Measurements from ENCODE around the gene EN2. TPM values are rescaled to one million over a fixed set of nuclear protein-coding genes. Genes with fewer than 3 reads are reported as not detected.

Gene EN2
- total RNA-seq, 1 donor, result not detected

- no peaks in the 10 kb centered on the region for H3K27me3 ChIP-seq (ENCODE audit: insufficient read depth, low read length)
These were observed 35.2 kb upstream of the EN2 start for GRCh38 chr7:155422599-155423336.

GRCh38 chr7:155423337-155424285, 34.3 kb upstream of the EN2 start:
- no peaks in the 10 kb centered on the region for H3K4me1 ChIP-seq (ENCODE audit: insufficient read depth, low read length)
- no peaks in the 10 kb centered on the region for H3K27me3 ChIP-seq (ENCODE audit: insufficient read depth, low read length)
- no peak overlapping the region for H3K4me3 ChIP-seq (ENCODE audit: low read length)
- no peaks in the 10 kb centered on the region for H3K9me3 ChIP-seq (ENCODE audit: low read depth, low read length)

More at GRCh38 chr7:155422599-155423336, 35.2 kb upstream of the EN2 start:
- no peaks in the 10 kb centered on the region for H3K9me3 ChIP-seq (ENCODE audit: low read depth, low read length)
- H3K4me3 ChIP-seq (ENCODE audit: low read length), result no peak overlapping the region
- H3K4me1 ChIP-seq (ENCODE audit: insufficient read depth, low read length), result no peaks in the 10 kb centered on the region

DNA sequence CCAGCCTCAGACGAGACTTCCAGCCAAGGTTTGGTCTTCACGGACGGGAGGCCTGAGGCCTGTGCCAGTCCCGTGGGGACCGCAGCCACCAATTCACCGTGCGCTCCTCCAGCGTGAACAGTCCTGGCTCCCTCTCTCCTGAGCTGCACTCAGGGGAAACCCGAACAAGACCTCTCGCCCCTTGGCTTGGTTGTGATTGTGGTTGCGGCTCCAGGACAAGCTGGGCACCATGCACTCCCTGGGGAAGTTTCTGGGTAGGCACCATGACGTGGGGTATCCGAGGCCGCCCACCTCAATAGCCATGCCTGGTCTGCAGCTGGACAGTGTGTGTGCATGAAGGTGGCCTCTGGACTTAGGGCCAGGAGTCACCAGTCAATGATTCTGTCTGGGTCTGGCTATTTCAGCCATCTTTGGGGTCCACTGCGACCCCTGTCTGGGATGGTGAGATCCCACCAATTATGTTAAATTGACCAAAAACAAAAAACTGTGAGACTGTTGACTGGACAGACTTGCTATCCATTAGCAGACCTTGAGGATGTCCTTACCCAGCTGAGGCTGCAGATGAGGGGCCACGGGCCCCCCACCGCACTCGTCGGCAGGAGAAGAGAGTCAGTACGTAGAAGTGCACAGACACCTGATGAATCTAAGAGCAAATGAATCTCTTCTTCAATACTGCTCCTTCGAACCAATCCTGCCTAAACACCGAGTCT, 33.5 kb upstream of the EN2 start:
- H3K4me1 ChIP-seq (ENCODE audit: insufficient read depth, low read length), result no peaks in the 10 kb centered on the region
- no peaks in the 10 kb centered on the region for H3K9me3 ChIP-seq (ENCODE audit: low read depth, low read length)
- no peaks in the 10 kb centered on the region for H3K27me3 ChIP-seq (ENCODE audit: insufficient read depth, low read length)
- H3K4me3 ChIP-seq (ENCODE audit: low read length), result no peak overlapping the region

GRCh38 chr7:155425011-155425340, 33.0 kb upstream of the EN2 start:
- H3K27me3 ChIP-seq (ENCODE audit: insufficient read depth, low read length), result no peaks in the 10 kb centered on the region
- no peak overlapping the region for H3K4me3 ChIP-seq (ENCODE audit: low read length)
- H3K4me1 ChIP-seq (ENCODE audit: insufficient read depth, low read length), result no peaks in the 10 kb centered on the region
- no peaks in the 10 kb centered on the region for H3K9me3 ChIP-seq (ENCODE audit: low read depth, low read length)

DNA sequence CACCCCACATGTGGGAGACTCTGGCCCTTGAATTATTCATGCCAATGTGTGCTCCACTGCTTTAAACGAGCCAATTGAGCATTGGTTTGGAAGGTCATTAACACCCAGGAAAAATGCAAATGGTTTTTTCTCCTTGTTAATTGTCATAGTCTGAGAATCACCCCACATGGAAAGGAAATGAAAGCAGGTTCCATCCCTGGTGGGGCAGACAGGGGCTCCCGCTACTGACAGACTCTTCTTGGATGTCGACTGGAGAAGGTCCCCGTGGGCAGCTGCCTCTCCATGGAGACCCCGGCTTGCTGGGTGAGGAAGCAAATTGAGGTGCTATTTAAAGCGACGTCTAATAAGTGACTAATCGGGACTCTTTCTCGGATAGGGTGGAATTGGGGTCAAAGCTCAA, 32.0 kb upstream of the EN2 start:
- no peaks in the 10 kb centered on the region for H3K27me3 ChIP-seq (ENCODE audit: insufficient read depth, low read length)
- H3K4me3 ChIP-seq (ENCODE audit: low read length), result no peak overlapping the region
- H3K9me3 ChIP-seq (ENCODE audit: low read depth, low read length), result no peaks in the 10 kb centered on the region
- H3K4me1 ChIP-seq (ENCODE audit: insufficient read depth, low read length), result no peaks in the 10 kb centered on the region

DNA sequence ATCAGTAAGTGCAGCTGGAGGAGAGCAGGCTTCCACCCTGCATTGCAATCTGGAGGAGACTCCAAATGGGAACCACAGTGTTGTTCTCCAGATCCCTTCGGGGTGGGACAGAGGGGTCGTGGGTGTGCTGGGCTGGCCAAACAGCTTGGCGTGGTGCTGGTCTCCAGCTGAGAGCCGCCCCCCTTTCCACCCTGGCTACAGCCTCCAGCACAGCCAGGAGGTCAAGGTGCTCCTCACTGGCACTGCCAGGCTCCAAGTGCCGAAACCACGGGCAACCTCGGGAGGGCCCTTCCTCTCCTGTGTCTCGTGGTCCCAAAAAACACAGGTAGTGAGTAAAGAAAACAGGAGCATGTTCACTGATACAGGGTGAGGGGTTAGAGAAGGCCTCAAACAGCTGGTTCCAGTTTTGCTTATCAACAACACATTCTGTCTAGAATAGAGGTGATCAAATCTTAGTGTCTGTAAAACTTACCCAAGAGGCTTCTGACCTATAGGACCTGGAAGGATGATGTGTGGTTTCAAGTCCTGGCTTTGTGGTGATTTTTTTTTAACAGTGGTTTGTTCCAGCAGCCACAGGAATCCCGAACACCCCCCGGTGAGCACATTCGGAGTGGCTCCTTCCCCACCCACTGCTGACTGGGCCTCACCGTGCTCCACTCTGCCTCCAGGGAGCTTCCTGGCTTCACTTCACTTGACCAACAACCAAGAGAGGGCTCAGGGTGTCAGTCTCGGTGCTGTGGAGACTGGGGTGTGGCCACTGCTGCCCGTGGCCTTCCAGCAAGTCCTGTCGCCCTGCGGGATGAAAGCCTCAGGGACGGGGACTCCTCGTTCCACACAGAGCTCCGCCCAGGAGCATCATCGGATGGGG, 31.2 kb upstream of the EN2 start:
- Histone ChIP-seq H3K4me3 (ENCODE audit: low read length) (no peak overlapping the region), H3K27me3 (ENCODE audit: insufficient read depth, low read length) (no peaks in the 10 kb centered on the region), H3K9me3 (ENCODE audit: low read depth, low read length) (no peaks in the 10 kb centered on the region), H3K4me1 (ENCODE audit: insufficient read depth, low read length) (no peaks in the 10 kb centered on the region)

DNA sequence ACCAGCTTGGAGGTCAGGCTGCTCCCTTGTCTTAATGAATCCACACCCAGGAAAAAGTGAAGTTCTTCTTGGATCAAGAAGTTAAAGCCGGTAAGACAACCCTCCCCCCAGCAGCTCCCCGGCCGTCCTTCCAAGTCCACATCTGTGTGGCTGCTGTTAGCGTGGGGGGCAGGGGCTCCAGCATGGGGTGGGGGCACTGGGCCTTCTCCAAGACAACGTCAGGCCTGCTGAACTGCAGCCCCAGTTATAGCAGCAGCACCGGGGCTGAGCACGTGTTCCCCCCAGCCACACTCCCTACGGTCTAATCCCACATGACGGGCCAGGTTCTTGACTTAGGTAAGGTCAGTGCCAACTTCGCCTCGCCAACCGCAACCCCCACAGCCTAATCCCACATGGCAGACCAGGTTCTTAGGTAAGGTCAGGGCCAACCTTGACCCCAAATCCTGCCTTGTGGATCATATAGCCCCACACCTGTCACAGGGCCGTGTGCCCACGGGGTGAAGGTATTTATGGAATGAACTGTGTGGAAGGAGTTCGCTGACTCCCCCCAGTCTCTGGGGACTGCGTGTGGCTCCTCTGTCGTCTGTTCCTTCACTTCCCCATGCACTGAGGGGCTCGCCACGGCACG, 30.4 kb upstream of the EN2 start:
- no peaks in the 10 kb centered on the region for H3K27me3 ChIP-seq (ENCODE audit: insufficient read depth, low read length)
- H3K9me3 ChIP-seq (ENCODE audit: low read depth, low read length), result no peaks in the 10 kb centered on the region
- no peaks in the 10 kb centered on the region for H3K4me1 ChIP-seq (ENCODE audit: insufficient read depth, low read length)

DNA sequence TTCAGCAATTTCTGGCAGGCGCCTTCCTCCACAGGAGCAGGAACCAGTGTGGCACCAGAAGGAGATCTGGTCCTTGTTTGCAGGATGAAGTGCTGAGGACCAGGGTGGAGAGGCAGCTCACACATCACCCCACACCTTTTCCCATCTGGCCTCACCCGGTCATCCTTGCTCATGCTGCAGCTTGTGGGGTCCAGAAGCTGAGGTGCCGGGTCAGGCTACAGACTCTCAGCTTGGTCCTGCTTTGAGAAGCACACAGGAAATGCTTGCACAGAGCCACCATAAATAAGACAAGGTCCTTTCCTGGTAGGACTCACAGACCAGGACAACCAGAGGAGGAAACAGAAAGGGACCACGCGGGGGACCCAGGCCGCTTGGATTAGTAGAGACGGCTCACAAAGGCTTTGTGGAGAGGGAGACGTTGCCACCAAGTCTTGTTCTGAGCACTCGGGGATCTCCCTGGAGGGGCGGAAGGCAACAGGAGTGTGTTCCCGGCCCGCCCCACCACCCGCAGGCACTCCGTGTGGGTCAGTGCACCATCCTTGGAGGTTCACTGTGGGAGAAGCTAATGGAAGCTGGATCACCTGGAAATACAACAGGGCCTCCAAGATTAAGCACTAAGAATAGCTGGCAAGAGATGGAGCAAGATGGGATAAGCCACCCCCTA, 29.6 kb upstream of the EN2 start:
- H3K27me3 ChIP-seq (ENCODE audit: insufficient read depth, low read length), result no peaks in the 10 kb centered on the region
- no peaks in the 10 kb centered on the region for H3K4me1 ChIP-seq (ENCODE audit: insufficient read depth, low read length)
- H3K4me3 ChIP-seq (ENCODE audit: low read length), result no peak overlapping the region
- H3K9me3 ChIP-seq (ENCODE audit: low read depth, low read length), result no peaks in the 10 kb centered on the region

More for the DNA sequence above, 30.4 kb upstream of the EN2 start:
- H3K4me3 ChIP-seq (ENCODE audit: low read length), result no peak overlapping the region

DNA sequence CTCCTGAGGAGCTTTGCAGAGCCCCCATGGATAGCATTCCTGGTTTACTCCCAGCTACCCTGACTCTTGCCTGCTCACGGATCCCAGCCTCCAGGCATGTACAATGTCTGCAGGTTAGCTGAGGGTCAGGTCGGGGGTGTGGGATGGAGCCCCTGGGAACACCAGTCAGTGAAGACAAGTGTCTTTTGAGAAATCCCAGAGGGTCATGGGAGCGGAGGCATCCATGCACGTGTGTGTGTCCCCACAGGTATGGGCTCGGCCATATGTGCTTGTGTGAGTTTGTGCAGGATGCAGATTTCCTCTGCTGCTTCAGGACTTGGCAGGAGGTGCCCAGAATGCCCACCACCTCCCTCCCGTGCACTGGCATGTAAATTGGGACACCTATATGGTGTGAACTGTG, 28.3 kb upstream of the EN2 start:
- no peaks in the 10 kb centered on the region for H3K4me1 ChIP-seq (ENCODE audit: insufficient read depth, low read length)
- no peak overlapping the region for H3K4me3 ChIP-seq (ENCODE audit: low read length)
- no peaks in the 10 kb centered on the region for H3K27me3 ChIP-seq (ENCODE audit: insufficient read depth, low read length)
- H3K9me3 ChIP-seq (ENCODE audit: low read depth, low read length), result no peaks in the 10 kb centered on the region

DNA sequence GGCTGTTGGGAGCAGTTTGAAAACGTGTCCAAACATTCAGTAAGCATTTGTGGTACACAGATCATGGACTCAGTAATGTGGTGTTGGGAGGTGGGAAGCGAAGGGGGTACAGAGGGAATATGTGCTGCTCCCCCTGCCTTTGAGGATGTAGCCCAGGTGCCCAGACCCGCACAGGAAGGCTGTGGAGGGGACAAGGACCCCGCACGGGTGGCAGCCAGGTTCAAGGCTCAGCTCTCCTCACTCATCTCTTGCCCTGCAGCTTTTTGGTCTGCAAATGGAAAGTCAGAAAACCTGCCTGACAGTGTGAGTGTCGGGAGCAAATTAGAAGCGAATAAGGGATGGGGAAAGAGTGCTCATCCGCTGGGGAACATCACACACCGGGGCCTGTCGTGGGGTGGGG, 27.3 kb upstream of the EN2 start:
- Histone ChIP-seq H3K9me3 (ENCODE audit: low read depth, low read length) (no peaks in the 10 kb centered on the region), H3K4me1 (ENCODE audit: insufficient read depth, low read length) (no peaks in the 10 kb centered on the region), H3K4me3 (ENCODE audit: low read length) (no peak overlapping the region), H3K27me3 (ENCODE audit: insufficient read depth, low read length) (no peaks in the 10 kb centered on the region)

- H3K27me3 ChIP-seq (ENCODE audit: insufficient read depth, low read length), result no peaks in the 10 kb centered on the region
- no peak overlapping the region for H3K4me3 ChIP-seq (ENCODE audit: low read length)
- H3K4me1 ChIP-seq (ENCODE audit: insufficient read depth, low read length), result no peaks in the 10 kb centered on the region
- no peaks in the 10 kb centered on the region for H3K9me3 ChIP-seq (ENCODE audit: low read depth, low read length)
These were observed 26.7 kb upstream of the EN2 start for GRCh38 chr7:155431231-155431630.

GRCh38 chr7:155431711-155432110, 26.2 kb upstream of the EN2 start:
- no peaks in the 10 kb centered on the region for H3K4me1 ChIP-seq (ENCODE audit: insufficient read depth, low read length)
- no peak overlapping the region for H3K4me3 ChIP-seq (ENCODE audit: low read length)
- no peaks in the 10 kb centered on the region for H3K9me3 ChIP-seq (ENCODE audit: low read depth, low read length)
- H3K27me3 ChIP-seq (ENCODE audit: insufficient read depth, low read length), result no peaks in the 10 kb centered on the region

DNA sequence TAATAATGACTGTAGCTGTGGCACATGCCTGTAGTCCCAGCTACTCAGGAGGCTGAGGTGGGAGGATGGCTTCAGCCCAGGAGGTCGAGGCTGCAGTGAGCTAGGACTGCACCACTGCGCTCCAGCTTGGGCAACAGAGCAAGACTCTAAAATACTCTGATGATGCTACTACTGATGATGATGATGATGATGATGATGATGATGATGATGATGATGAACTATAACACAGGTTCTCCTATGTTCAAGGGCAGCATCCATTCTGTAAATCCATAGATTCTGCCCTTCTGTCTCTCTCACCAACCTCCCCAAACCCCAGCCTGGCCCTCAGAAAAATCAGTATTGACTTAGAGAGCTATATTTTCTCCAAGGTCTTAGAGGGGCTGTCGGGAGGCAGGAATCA, 22.8 kb upstream of the EN2 start:
- H3K9me3 ChIP-seq (ENCODE audit: low read depth, low read length), result no peaks in the 10 kb centered on the region
- no peaks in the 10 kb centered on the region for H3K4me1 ChIP-seq (ENCODE audit: insufficient read depth, low read length)
- H3K27me3 ChIP-seq (ENCODE audit: insufficient read depth, low read length), result no peaks in the 10 kb centered on the region
- no peak overlapping the region for H3K4me3 ChIP-seq (ENCODE audit: low read length)

GRCh38 chr7:155437836-155438235, 20.1 kb upstream of the EN2 start:
- Histone ChIP-seq H3K27me3 (ENCODE audit: insufficient read depth, low read length) (peaks cover 4% of the 10 kb centered on the region), H3K4me3 (ENCODE audit: low read length) (no peak overlapping the region)

More at GRCh38 chr7:155437836-155438235, 20.1 kb upstream of the EN2 start:
- no peaks in the 10 kb centered on the region for H3K9me3 ChIP-seq (ENCODE audit: low read depth, low read length)
- H3K4me1 ChIP-seq (ENCODE audit: insufficient read depth, low read length), result no peaks in the 10 kb centered on the region
